Prostate gland (tissue), 2 donors: Measurements from ENCODE around the gene TMEM131L.

Source experiments
- CTCF ChIP-seq, 4 experiments: fragments of 200-600 bp in 2 of 4; fragments of 450-650 bp in 2 of 4; sonication (generic) in 2 of 4; IDR thresholded peaks; 1 replicate in 3 of 4; 2 replicates in 1 of 4; pipeline ENCODE4 v1.5.1; 2016 to 2019; ENCODE audit warnings: antibody characterized with exemption in 4 of 4, mild to moderate bottlenecking in 2 of 4, moderate library complexity in 2 of 4
- POLR2A ChIP-seq: fragments of 450-650 bp; IDR thresholded peaks from one replicate; pipeline ENCODE4 v1.6.1; 2016; ENCODE audit warnings: antibody characterized with exemption, mild to moderate bottlenecking
- POLR2AphosphoS5 ChIP-seq: sonication (generic); formaldehyde crosslinking; IDR thresholded peaks from one replicate; pipeline ENCODE4 v1.6.1; 2017; ENCODE audit warnings: antibody characterized with exemption

- TF ChIP-seq CTCF (IDR thresholded peaks at IDR 0.05) = no peak
- no peak for TF ChIP-seq POLR2A
- no peak for TF ChIP-seq POLR2AphosphoS5
Observed at GRCh38 chr4:153502584-153502983, 36.4 kb downstream of the TMEM131L start.
